Activated CD8-positive, alpha-beta memory T cell treated with anti-CD3 and anti-CD28 coated beads for 36 hours (primary cell): ENCODE results near the gene DIAPH2. TPM values are rescaled to one million over a fixed set of nuclear protein-coding genes. Genes with fewer than 3 reads are reported as not detected.

Experiments
- CTCF ChIA-PET: fragments of 350-600 bp; sonication (Branson Sonifier 250); formaldehyde crosslinking; loops from one replicate; lab custom pipeline; 2021; ENCODE audit warnings: antibody characterized with exemption; lab: Charles Lee
- POLR2A ChIA-PET: fragments of 350-600 bp; sonication (Branson Sonifier 250); formaldehyde crosslinking; loops from one replicate; lab custom pipeline; 2021; ENCODE audit warnings: antibody characterized with exemption; lab: Charles Lee
- total RNA-seq, 2 experiments: library from RNA; stranded (reverse); gene quantifications; one replicate each; pipeline ENCODE4 v1.2.3, GENCODE V29; 2021

DIAPH2 gene
- total RNA-seq, 2 experiments from 2014 or later: 6.1 to 6.6 TPM

- CTCF ChIA-PET: no interaction called here
- POLR2A ChIA-PET: no interaction called here
Observed at GRCh38 chrX:97564496-97564895, 879.9 kb downstream of the DIAPH2 start.

DNA sequence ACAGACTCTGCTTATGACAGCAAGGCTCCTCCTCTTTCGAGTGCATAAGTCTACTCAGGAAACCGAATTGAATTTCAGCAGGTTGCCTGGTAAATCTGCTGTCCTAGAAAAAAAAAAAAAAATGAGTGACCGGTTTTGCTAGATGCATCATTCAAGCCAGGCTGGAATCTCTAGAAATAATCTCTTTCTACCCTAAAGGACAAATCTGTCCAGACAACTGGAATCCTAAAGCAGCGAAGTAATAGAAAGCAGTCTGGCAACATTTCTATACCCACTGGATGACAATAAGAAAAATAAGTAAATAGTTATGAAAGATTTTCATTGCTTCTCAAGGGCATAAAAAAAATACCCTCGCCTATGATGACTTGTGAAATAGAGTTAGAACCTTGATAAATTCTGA is 902.5 kb downstream of the DIAPH2 start:
- POLR2A ChIA-PET: no interaction called here

GRCh38 chrX:97594646-97595224 is 910.1 kb downstream of the DIAPH2 start:
- POLR2A ChIA-PET: no interaction called here
- CTCF ChIA-PET: no interaction called here

More for the DNA sequence above, 902.5 kb downstream of the DIAPH2 start:
- CTCF ChIA-PET: no interaction called here

- CTCF ChIA-PET: no interaction called here
- POLR2A ChIA-PET: no interaction called here
Observed at GRCh38 chrX:97597954-97598353, 913.3 kb downstream of the DIAPH2 start.

DNA sequence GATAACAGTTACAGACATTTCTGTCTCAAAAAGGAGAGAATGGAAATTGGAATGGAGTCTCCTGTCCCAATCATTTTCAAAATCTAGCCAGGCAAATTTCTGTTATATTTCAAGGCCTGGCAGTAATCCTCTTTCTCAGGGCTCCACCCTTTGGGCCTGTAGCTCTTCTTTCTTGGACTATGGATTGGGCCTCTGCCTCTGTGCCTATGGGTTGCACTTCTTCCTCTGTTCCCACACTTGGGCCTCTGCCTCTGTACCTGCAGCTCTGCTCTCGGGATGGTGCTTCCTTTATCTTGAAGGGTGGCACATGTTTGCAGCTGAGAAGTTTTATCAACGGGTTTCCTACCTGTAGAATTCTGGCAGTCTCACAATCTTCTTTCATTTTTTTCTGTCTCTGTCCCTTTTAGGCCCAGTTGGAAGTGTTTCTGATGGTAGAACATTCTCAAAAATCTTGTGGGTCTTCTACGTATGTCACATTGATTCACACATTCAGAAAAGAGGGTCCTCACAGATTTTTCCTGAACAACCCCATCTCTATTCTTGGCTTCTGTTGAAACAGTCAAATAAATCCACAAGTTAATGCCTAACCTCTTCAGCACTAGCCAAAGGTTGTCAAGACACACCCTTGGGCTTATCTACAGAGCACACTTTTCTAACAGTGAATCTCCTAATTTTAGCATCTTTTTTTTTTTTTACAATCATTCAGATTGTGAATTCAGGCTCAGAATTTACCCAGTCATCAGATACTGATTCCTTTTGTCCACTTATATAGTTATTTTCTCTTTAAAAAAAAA is 918.0 kb downstream of the DIAPH2 start:
- CTCF ChIA-PET: no interaction called here
- POLR2A ChIA-PET: no interaction called here

DNA sequence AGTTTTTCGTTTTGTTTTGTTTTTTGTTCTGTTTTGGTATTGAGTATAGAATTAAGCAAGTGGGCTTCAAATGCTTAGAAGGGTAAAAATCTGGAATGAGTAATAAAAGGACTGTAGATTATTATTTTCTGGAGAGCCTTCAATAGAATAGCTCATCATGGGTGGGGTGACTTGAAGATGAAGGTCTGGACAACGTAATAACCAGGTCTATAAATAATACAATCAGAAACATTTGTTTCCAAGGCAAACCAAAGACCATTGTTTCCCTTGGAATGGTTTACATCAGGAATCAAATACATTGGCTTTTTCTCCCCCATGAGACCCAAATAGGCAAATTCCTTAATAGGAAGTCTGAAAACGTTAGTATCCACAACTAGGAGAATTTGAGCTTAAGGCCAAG is 920.6 kb downstream of the DIAPH2 start:
- ChIA-PET CTCF (no interaction called here), POLR2A (no interaction called here)

DNA sequence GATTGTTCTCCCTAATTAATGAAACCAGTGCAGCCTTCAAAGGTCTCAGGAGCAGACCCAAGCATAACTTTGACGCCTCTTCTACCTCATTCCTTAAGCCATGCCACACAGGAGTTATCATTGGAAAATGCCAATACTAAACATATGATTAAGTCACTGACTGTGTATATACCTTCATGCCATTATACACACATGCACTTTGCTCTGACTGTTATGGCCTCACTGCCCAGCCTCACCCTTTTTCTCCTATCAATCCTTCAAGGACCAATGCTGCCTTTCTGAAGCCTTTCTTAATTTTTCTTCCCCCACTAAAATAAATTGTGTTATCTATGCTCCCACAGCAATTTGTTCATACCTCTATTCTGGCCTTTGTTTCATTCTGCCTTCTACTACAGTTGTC is 924.7 kb downstream of the DIAPH2 start:
- POLR2A ChIA-PET: no interaction called here
- CTCF ChIA-PET: no interaction called here

- POLR2A ChIA-PET: no interaction called here
- CTCF ChIA-PET: no interaction called here
Observed at GRCh38 chrX:97609938-97610337, 925.3 kb downstream of the DIAPH2 start.

GRCh38 chrX:97616883-97617530 is 932.4 kb downstream of the DIAPH2 start:
- ChIA-PET CTCF (no interaction called here), POLR2A (no interaction called here)

GRCh38 chrX:97619499-97619898 is 934.9 kb downstream of the DIAPH2 start:
- CTCF ChIA-PET: no interaction called here
- POLR2A ChIA-PET: no interaction called here

GRCh38 chrX:97622111-97622510 is 937.5 kb downstream of the DIAPH2 start:
- CTCF ChIA-PET: no interaction called here

GRCh38 chrX:97628326-97628725 is 943.7 kb downstream of the DIAPH2 start:
- CTCF ChIA-PET: no interaction called here
- POLR2A ChIA-PET: no interaction called here

More at GRCh38 chrX:97622111-97622510, 937.5 kb downstream of the DIAPH2 start:
- POLR2A ChIA-PET: no interaction called here

DNA sequence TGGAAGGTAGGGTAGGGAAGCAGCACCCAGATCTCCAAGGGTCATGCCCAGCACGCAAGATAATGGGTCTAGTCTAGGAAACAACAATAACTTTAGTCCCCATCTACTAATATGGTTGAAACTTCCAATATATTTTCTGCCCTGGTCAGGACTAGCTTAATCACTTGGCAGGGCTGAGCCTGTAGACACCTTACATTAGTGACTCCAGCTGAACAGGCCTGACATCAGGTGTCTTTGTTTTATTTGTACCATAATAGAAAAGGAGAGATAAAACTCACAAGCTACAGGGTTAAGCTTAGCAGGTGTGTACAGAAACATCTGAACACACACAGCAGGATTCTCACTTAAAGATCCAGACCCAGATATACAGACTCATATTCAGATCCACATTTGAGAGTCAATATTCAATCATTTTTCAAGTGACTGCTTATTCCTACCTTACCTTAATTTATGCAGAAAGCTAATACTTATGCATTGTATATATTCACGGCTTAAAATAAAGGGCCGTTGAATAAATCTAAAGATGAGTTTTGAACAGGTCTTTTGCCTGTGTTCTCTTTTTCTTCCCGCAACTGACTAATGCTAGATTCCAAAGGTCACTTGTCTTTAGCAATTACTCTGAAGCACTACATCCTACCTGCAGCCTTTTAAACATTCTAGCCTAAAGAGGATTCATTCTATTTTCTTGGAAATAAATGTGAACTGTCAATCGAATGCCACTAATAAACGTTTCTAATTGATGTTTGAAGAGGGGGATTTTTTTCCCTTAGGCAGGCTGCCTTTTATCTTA is 944.4 kb downstream of the DIAPH2 start:
- ChIA-PET CTCF (no interaction called here), POLR2A (no interaction called here)

DNA sequence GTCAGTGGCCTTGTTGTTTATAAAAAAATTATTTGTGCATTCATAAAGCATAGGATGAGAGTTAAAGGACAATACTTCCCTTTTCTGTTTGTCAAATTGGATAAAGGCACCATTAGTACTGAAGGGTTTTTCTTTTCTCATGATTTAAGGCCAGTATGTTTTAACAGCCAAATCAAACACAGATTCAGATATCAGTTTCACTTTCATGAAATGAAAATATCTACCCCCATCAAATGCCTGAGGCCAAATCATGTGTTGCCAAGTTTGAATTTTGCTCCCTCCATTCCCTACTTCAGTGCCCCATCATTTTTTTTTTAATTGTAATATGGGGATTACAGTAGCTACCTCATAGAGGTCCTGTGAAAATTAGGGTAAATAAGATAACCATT is 944.9 kb downstream of the DIAPH2 start:
- POLR2A ChIA-PET: no interaction called here
- CTCF ChIA-PET: no interaction called here

DNA sequence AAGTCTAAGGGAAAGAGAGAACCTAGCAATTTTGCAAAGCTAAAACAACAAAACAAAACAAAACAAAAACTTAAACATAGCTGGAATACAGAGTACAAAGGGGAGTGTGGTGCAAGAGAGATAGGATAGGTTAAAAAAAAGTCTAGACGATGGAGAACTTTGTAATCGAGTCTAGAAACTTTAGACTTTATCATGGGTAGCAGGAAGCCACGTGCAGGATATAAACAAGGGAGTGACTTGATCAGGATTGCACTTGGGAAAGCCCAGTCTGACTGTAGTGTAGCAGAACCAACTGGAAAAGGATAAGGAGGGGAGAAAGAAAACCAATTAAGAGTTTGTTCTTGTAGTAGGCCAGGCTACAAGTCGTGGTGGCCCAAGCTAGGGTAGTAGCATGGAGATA is 949.2 kb downstream of the DIAPH2 start:
- ChIA-PET POLR2A (no interaction called here), CTCF (no interaction called here)

- POLR2A ChIA-PET: no interaction called here
- CTCF ChIA-PET: no interaction called here
Observed at GRCh38 chrX:97636473-97637140, 952.0 kb downstream of the DIAPH2 start.

DNA sequence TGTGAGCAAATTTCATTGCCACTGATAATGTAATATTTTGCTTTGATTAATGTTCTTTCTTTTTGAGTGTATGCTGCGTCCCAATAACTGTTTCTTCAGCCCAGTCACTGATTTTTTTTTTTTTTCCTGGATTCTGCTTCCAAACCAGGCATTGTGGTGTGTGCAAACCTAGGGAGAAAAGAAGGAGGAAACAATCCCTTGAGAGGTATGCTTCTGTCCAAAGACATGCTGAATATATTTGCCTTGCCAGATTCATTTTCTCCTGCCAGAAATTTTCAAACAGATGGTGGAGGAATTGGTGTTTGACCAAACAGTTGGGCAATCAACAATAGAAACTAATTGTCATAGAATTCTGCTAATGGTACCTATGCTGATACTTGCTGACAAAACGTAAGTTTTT is 952.6 kb downstream of the DIAPH2 start:
- ChIA-PET CTCF (no interaction called here), POLR2A (no interaction called here)

GRCh38 chrX:97638621-97639020 is 954.0 kb downstream of the DIAPH2 start:
- ChIA-PET CTCF (no interaction called here), POLR2A (no interaction called here)

DNA sequence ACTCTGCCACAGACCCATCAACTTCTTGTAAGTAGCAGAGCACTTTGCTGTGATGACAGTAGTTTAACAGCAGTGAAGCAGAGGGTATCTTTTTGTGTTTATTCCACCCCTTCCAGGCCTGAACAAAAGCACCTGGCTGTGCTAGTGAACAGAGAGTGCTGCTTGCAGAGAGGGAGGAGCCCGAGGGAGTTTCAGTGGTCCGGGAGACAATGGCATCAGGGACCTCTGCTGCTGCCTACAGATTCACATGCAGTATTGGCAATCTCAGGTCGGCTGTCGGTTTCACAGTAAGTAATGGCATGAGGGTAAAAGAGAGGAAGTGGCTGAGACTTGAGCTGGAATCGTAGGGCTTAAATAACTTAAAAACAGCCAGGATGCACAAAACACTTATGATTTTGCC is 954.9 kb downstream of the DIAPH2 start:
- POLR2A ChIA-PET: no interaction called here
- CTCF ChIA-PET: no interaction called here
